IMR-90 (cell line): ENCODE measurements around the gene DUS2. TPM values are rescaled to one million over a fixed set of nuclear protein-coding genes. Genes with fewer than 3 reads are reported as not detected.

ENCODE experiments used
- ATAC-seq: fragments of 200-7000 bp; cut with Tn5 transposase; 2 replicates; pipeline ENCODE4 v1.9.1; 2020; ENCODE audit warnings: low read depth, mild to moderate bottlenecking, moderate library complexity
- BruUV-seq: library from RNA; stranded (reverse); fragments of 400-500 nt; replicated peaks from 2 replicates; lab custom pipeline; 2021; lab: Mats Ljungman, UMichigan
- CTCF ChIA-PET: fragments of 300-600 bp; formaldehyde crosslinking; extraction: SDS; loops from one replicate; lab custom pipeline; 2021; ENCODE audit warnings: antibody characterized with exemption; lab: Yijun Ruan, JAX
- POLR2A ChIA-PET: fragments of 300-600 bp; sonication (Branson Sonifier 250); formaldehyde crosslinking; loops from one replicate; lab custom pipeline; 2022; ENCODE audit warnings: antibody characterized with exemption; ENCODE audit not compliant: unreplicated experiment; lab: Charles Lee
- DNase-seq: peaks from one replicate; pipeline ENCODE4 v3.0.0; 2013
- H2AFZ ChIP-seq: replicated peaks from 2 replicates; pipeline ENCODE3; 2013; ENCODE audit warnings: low read length, mild to moderate bottlenecking; ENCODE audit not compliant: poor library complexity
- H2AK5ac ChIP-seq: 2 replicates; pipeline ENCODE4 v1.6.1; 2013; ENCODE audit warnings: low read depth, low read length, inconsistent platforms
- H2AK9ac ChIP-seq: replicated peaks from 2 replicates; pipeline ENCODE3; 2013; ENCODE audit warnings: mild to moderate bottlenecking, low read depth, low read length, moderate library complexity; ENCODE audit not compliant: poor library complexity
- H2BK120ac ChIP-seq: 2 replicates; pipeline ENCODE4 v1.6.1; 2013; ENCODE audit warnings: low read depth, low read length, inconsistent platforms
- H2BK15ac ChIP-seq: 3 replicates; pipeline ENCODE4 v1.6.1; 2013; ENCODE audit warnings: low read depth, low read length, inconsistent platforms
- H2BK20ac ChIP-seq: 2 replicates; pipeline ENCODE4 v1.6.1; 2013; ENCODE audit warnings: low read depth, mild to moderate bottlenecking, inconsistent platforms, low read length, moderate library complexity
- H2BK5ac ChIP-seq: 2 replicates; pipeline ENCODE4 v1.6.1; 2013; ENCODE audit warnings: mild to moderate bottlenecking, low read depth, low read length, inconsistent platforms; ENCODE audit not compliant: poor library complexity, severe bottlenecking
- H3K14ac ChIP-seq: replicated peaks from 2 replicates; pipeline ENCODE4 v1.6.1; 2013; ENCODE audit warnings: low read depth, low read length, inconsistent platforms
- H3K18ac ChIP-seq: 2 replicates; pipeline ENCODE4 v1.6.1; 2013; ENCODE audit warnings: low read depth, low read length, control low read depth
- H3K23ac ChIP-seq: 2 replicates; pipeline ENCODE4 v1.6.1; 2013; ENCODE audit warnings: low read depth, low read length, inconsistent platforms
- H3K27ac ChIP-seq: 2 replicates; pipeline ENCODE4 v1.5.1; 2013; ENCODE audit warnings: mild to moderate bottlenecking, control low read depth, low read length; ENCODE audit not compliant: insufficient read depth
- H3K27me3 ChIP-seq: 2 replicates; pipeline ENCODE4 v1.6.1; 2013; ENCODE audit warnings: low read length; ENCODE audit not compliant: control insufficient read depth, insufficient read depth
- H3K36me3 ChIP-seq: 2 replicates; pipeline ENCODE4 v1.6.1; 2013; ENCODE audit warnings: low read length, mixed read lengths; ENCODE audit not compliant: control insufficient read depth, insufficient read depth
- H3K4ac ChIP-seq: 2 replicates; pipeline ENCODE4 v1.6.1; 2013; ENCODE audit warnings: low read depth, low read length, inconsistent platforms
- H3K4me1 ChIP-seq: 2 replicates; pipeline ENCODE4 v1.6.1; 2013; ENCODE audit warnings: low read length, mixed read lengths; ENCODE audit not compliant: control insufficient read depth, insufficient read depth
- H3K4me2 ChIP-seq: 2 replicates; pipeline ENCODE4 v1.6.1; 2013; ENCODE audit warnings: low read depth, mild to moderate bottlenecking, control low read depth, low read length, moderate library complexity
- H3K4me3 ChIP-seq: 2 replicates; pipeline ENCODE4 v1.5.1; 2013; ENCODE audit warnings: low read depth, mild to moderate bottlenecking, control low read depth, low read length, moderate library complexity; ENCODE audit not compliant: insufficient read depth
- H3K56ac ChIP-seq: 2 replicates; pipeline ENCODE4 v1.6.1; 2013; ENCODE audit warnings: low read length, inconsistent platforms; ENCODE audit not compliant: insufficient read depth; ENCODE audit errors: extremely low read depth
- H3K79me1 ChIP-seq, 2 experiments: 2 replicates each; pipeline ENCODE4 v1.6.1; 2013; ENCODE audit warnings: low read length in 2 of 2, inconsistent platforms in 1 of 2, low read depth in 1 of 2
- H3K9ac ChIP-seq: 2 replicates; pipeline ENCODE4 v1.6.1; 2013; ENCODE audit warnings: low read depth, low read length, control low read depth
- H3K9me1 ChIP-seq: 2 replicates; pipeline ENCODE4 v1.6.1; 2013; ENCODE audit warnings: low read length, inconsistent platforms; ENCODE audit not compliant: insufficient read depth
- H3K9me3 ChIP-seq: 2 replicates; pipeline ENCODE4 v1.6.1; 2013; ENCODE audit warnings: low read length; ENCODE audit not compliant: control insufficient read depth, insufficient read depth
- H4K20me1 ChIP-seq: 2 replicates; pipeline ENCODE4 v1.6.1; 2013; ENCODE audit warnings: low read length, inconsistent platforms; ENCODE audit not compliant: insufficient read depth
- H4K5ac ChIP-seq: 2 replicates; pipeline ENCODE4 v1.6.1; 2013; ENCODE audit warnings: mild to moderate bottlenecking, low read depth, low read length, control low read depth
- H4K8ac ChIP-seq, 2 experiments: 2 replicates each; pipeline ENCODE4 v1.6.1; 2013; ENCODE audit warnings: low read depth in 2 of 2, low read length in 2 of 2, control low read depth in 1 of 2, inconsistent platforms in 1 of 2
- H4K91ac ChIP-seq: 2 replicates; pipeline ENCODE4 v1.6.1; 2013; ENCODE audit warnings: low read depth, low read length, inconsistent platforms; ENCODE audit not compliant: insufficient read depth
- MAZ ChIP-seq: IDR thresholded peaks from 2 replicates; pipeline ENCODE4 v1.6.1; 2012; ENCODE audit warnings: low read depth, mild to moderate bottlenecking, low read length, improper control_type of control experiment, moderate library complexity, borderline replicate concordance
- POLR2A ChIP-seq: IDR thresholded peaks from 2 replicates; pipeline ENCODE4 v1.6.1; 2012; ENCODE audit warnings: mild to moderate bottlenecking, low read depth, low read length
- RAD21 ChIP-seq: IDR thresholded peaks from 2 replicates; pipeline ENCODE4 v1.6.1; 2012; ENCODE audit warnings: low read length, improper control_type of control experiment
- RCOR1 ChIP-seq: IDR thresholded peaks from 2 replicates; pipeline ENCODE4 v1.6.1; 2012; ENCODE audit warnings: mild to moderate bottlenecking, low read length, improper control_type of control experiment; ENCODE audit not compliant: insufficient replicate concordance
- SMC3 ChIP-seq: fragments of 150-350 bp; IDR thresholded peaks from 2 replicates; pipeline ENCODE4 v1.6.1; 2016; ENCODE audit warnings: low read depth, mild to moderate bottlenecking, antibody characterized with exemption, low read length, moderate library complexity
- WGBS, 2 experiments: methylation state at CpG; one replicate each; pipeline versions ENCODE4 v1.1.5 to v1.1.7; 2013; ENCODE audit warnings: missing lambda C conversion rate in 2 of 2; ENCODE audit not compliant: insufficient read length in 1 of 2; ENCODE audit errors: extremely low coverage in 2 of 2; 5-methylcytosine and 5-hydroxymethylcytosine counted together
- dilution Hi-C: fragments of 300-500 bp; cut with HindIII; formaldehyde crosslinking; loops from one replicate; pipeline ENCODE4 v1.14.3; 2018; ENCODE audit warnings: low sequenced_read_pairs; ENCODE audit not compliant: unreplicated experiment
- in situ Hi-C: fragments of 300-500 bp; cut with MboI; formaldehyde crosslinking; loops from 3 replicates; pipeline ENCODE4 v1.14.3; 2019; ENCODE audit warnings: low sequenced_read_pairs, inconsistent platforms, mixed read lengths
- intact Hi-C: fragments of 100-400 bp; cut with micrococcal nuclease; formaldehyde crosslinking; loops from 2 replicates; pipeline ENCODE4 v1.10.0; 2022
- polyA plus RNA-seq, 3 experiments: library from polyadenylated mRNA; depleted of rRNA; stranded (reverse); fragments of >200 nt; gene quantifications; 2 replicates each; pipeline ENCODE4 v1.2.3, GENCODE V29; 2012; ENCODE audit warnings: low replicate concordance in 1 of 3
- total RNA-seq: library from RNA; depleted of rRNA; stranded (reverse); fragments of >200 nt; gene quantifications from 2 replicates; pipeline ENCODE4 v1.2.3, GENCODE V29; 2012
- TF ChIP-seq, protein P1 (sequence below): conservative IDR thresholded peaks from 2 replicates; pipeline ENCODE4 v1.5.1; 2012; ENCODE audit warnings: mild to moderate bottlenecking, low read depth, low read length, improper control_type of control experiment

DUS2 gene
- total and polyA plus RNA-seq, 2 of the 4 experiments (the other 2 are of a cell fraction), result 15.8 to 30.5 TPM

DNA sequence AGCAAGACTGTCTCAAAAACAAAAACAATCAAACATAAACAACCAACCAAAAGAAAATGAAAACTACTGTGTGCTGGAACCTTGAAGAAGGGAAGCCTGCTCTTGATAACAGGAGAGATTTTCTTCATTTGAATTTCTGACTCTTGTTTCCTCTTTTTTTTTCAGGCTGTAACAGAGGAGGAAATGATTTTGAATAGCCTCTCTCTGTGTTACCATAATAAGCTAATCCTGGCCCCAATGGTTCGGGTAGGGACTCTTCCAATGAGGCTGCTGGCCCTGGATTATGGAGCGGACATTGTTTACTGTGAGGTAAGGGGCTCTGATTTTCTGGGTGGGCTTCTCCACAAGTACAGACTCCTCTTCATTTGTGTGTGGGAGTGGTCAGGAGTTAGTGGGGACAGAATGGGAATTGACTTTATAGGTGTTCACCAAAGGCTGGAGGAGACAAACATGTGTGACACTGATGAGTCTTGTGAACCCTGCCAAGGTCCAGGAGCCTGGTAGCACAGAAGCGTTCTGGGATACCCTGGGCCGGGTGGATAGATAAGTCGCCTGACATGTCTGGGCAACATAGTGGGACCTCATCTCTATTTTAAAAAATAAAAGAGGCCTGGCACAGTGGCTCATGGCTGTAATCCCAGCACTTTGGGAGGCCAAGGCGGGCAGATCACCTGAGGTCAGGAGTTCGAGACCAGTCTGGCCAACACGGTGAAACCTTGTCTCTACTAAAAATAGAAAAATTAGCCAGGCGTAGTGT lies 14.9 kb downstream of the DUS2 start (continued):
- TF ChIP-seq SMC3, result no peak

GRCh38 chr16:68040506-68041288 lies 17.6 kb downstream of the DUS2 start:
- H3K9ac ChIP-seq, result no peak overlapping the region
- peak overlapping the region; percentile 68 for H2AFZ ChIP-seq
- H4K91ac ChIP-seq, result no peak overlapping the region
- H3K27ac ChIP-seq, result no peak overlapping the region
- H2BK5ac ChIP-seq, result no peak overlapping the region
- no peaks in the 10 kb centered on the region for H4K20me1 ChIP-seq
- H3K79me1 ChIP-seq, result no peaks in the 10 kb centered on the region
- H3K4me2 ChIP-seq, result no peak overlapping the region
- POLR2A ChIA-PET, result no interaction called here
- H3K9me3 ChIP-seq, result no peaks in the 10 kb centered on the region
- H2BK15ac ChIP-seq, result no peak overlapping the region
- H2BK20ac ChIP-seq, result no peak overlapping the region
- H2BK120ac ChIP-seq, result no peak overlapping the region
- no peaks in the 10 kb centered on the region for H3K4me1 ChIP-seq
- no peak overlapping the region for H3K4me3 ChIP-seq
- H3K23ac ChIP-seq, result no peak overlapping the region
- no peak overlapping the region for H3K14ac ChIP-seq
- H2AK9ac ChIP-seq, result peak overlapping the region; percentile 47
- peaks cover 11% of the 10 kb centered on the region for H3K36me3 ChIP-seq
- CTCF ChIA-PET, result interaction anchor here (0.6 to 1.0 kb wide), 7 partner anchors 11 to 224 kb away, joined by 3 to 6 read pairs (median 3); partner anchors contain the start of genes DDX28 and DUS2
- H3K9me1 ChIP-seq, result no peaks in the 10 kb centered on the region
- TF ChIP-seq POLR2A (no peak), RCOR1 (no peak), SMC3 (peak; percentile 82), MAZ (peak; percentile 69; the same call in 1 of the 2 replicates), RAD21 (peak; percentile 86)
- TF ChIP-seq, protein P1, sequence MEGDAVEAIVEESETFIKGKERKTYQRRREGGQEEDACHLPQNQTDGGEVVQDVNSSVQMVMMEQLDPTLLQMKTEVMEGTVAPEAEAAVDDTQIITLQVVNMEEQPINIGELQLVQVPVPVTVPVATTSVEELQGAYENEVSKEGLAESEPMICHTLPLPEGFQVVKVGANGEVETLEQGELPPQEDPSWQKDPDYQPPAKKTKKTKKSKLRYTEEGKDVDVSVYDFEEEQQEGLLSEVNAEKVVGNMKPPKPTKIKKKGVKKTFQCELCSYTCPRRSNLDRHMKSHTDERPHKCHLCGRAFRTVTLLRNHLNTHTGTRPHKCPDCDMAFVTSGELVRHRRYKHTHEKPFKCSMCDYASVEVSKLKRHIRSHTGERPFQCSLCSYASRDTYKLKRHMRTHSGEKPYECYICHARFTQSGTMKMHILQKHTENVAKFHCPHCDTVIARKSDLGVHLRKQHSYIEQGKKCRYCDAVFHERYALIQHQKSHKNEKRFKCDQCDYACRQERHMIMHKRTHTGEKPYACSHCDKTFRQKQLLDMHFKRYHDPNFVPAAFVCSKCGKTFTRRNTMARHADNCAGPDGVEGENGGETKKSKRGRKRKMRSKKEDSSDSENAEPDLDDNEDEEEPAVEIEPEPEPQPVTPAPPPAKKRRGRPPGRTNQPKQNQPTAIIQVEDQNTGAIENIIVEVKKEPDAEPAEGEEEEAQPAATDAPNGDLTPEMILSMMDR, result peak; percentile 85
- no peak overlapping the region for H4K8ac ChIP-seq
- no peak overlapping the region for H3K4ac ChIP-seq
- no peak overlapping the region for H3K56ac ChIP-seq
- BruUV-seq, result no TSS peak
- no peak overlapping the region for H3K18ac ChIP-seq
- DNase-seq, result peak; percentile 51
- WGBS, 2 experiments, result no CpG with 5 or more reads among the region's 14 CpGs
- 0 out of 2 replicates have a peak overlapping the region, but pooled peaks have one; percentile 38 for H2AK5ac ChIP-seq
- H3K27me3 ChIP-seq, result no peaks in the 10 kb centered on the region
- H4K5ac ChIP-seq, result no peak overlapping the region
- dilution Hi-C loops, result no loop called here
- ATAC-seq, result peak; percentile 92
- intact Hi-C loops, result loop anchor here (1.0 kb wide), 3 partner anchors 47 to 224 kb away; no protein-coding TSS in a partner anchor
- in situ Hi-C loops, result no loop called here
